ENCODE results near the gene TRIM56.

- TF ChIP-seq POLR2A (IDR thresholded peaks at IDR 0.05) (no peak), CTCF (IDR thresholded peaks at IDR 0.05) (no peak)
Observed at GRCh38 chr7:101075646-101076045, 9.6 kb upstream of the TRIM56 start.

Measured in heart left ventricle (tissue), 13 donors.